Small intestine (tissue), 7 donors: Measurements from ENCODE around the gene ENOX1. TPM values are rescaled to one million over a fixed set of nuclear protein-coding genes. Genes with fewer than 3 reads are reported as not detected.

Source experiments
- DNase-seq, 2 donors: peaks; one replicate each; pipeline versions ENCODE4 v3.0.0 to v3.0.0-alpha.2; 2013
- FAIRE-seq: peaks from 2 replicates; lab custom pipeline; 2012; peaks lifted over from hg19 to GRCh38; lab: Jason Lieb, UNC
- H3K27ac ChIP-seq, 3 donors: one replicate each; pipeline ENCODE4 v1.5.1; 2013; ENCODE audit warnings: low read length in 2 of 3, mild to moderate bottlenecking in 2 of 3, control low read depth in 1 of 3, inconsistent platforms in 1 of 3, low read depth in 1 of 3, moderate library complexity in 1 of 3
- H3K27me3 ChIP-seq, 3 donors: one replicate each; pipeline ENCODE4 v1.6.1; 2013; ENCODE audit warnings: low read length in 3 of 3, inconsistent platforms in 1 of 3; ENCODE audit not compliant: control insufficient read depth in 3 of 3, insufficient read depth in 3 of 3
- H3K36me3 ChIP-seq, 3 donors: one replicate each; pipeline ENCODE4 v1.6.1; 2013; ENCODE audit warnings: low read length in 3 of 3, inconsistent platforms in 1 of 3, low read depth in 1 of 3, mild to moderate bottlenecking in 1 of 3, moderate library complexity in 1 of 3; ENCODE audit not compliant: control insufficient read depth in 3 of 3, insufficient read depth in 2 of 3
- H3K4me1 ChIP-seq, 3 donors: one replicate each; pipeline ENCODE4 v1.6.1; 2013; ENCODE audit warnings: low read length in 2 of 3, inconsistent platforms in 1 of 3, low read depth in 1 of 3, mild to moderate bottlenecking in 1 of 3, moderate library complexity in 1 of 3; ENCODE audit not compliant: control insufficient read depth in 3 of 3, insufficient read depth in 2 of 3
- H3K4me3 ChIP-seq, 3 donors: one replicate each; pipeline ENCODE4 v1.5.1; 2013; ENCODE audit warnings: low read length in 3 of 3, control low read depth in 1 of 3, inconsistent platforms in 1 of 3, low read depth in 1 of 3, mild to moderate bottlenecking in 1 of 3, moderate library complexity in 1 of 3
- H3K9me3 ChIP-seq, 2 donors: one replicate each; pipeline ENCODE4 v1.6.1; 2013; ENCODE audit warnings: low read depth in 1 of 2, low read length in 1 of 2; ENCODE audit not compliant: control insufficient read depth in 2 of 2, insufficient read depth in 1 of 2
- WGBS, 3 donors: extraction: QIAGEN DNeasy Blood & Tissue Kit; methylation state at CpG; one replicate each; pipeline ENCODE4 v1.1.7; 2013; 5-methylcytosine and 5-hydroxymethylcytosine counted together
- polyA plus RNA-seq, 4 donors: library from polyadenylated mRNA; stranded (reverse) in 3 of 4; unstranded in 1 of 4; fragments of 200-250 nt in 3 of 4; fragments of 120-200 nt in 1 of 4; gene quantifications; one replicate each; pipeline versions ENCODE4 v1.2.1 to v1.2.3, GENCODE V29; 2013
- donor health status: healthy with polysubstance abuse.
- donor health status: control.
- donor health status: control.
- donor health status: Bipolar disorder and iron deficiency.
- donor health status: healthy.

ENOX1 gene
- polyA plus RNA-seq, 4 donors, result 0.27 to 0.87 (median 0.72) TPM; not detected in 1

DNA sequence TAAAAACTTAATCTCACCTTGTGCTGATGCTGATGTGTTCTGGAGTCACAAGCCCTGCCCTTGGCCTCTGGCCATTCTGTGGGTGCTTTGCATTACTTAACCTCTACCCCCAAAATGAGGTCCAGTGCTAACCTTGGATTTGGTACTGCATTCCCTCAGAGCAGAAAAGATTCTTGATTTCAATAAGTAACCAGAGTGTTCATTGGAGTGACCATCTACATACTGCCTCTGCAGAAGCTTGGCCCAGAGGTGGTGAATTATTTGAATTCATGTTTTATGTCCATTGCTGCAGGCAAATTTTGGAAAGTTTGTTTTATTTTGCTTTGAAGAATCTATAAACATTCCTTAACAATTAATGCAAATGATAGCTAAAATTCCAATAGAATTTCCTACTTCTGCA is 7.6 kb upstream of the ENOX1 start:
- H3K27ac ChIP-seq, result no peak overlapping the region
- H3K36me3 ChIP-seq, result no peaks in the 10 kb centered on the region
- H3K4me1 ChIP-seq, result no peaks in the 10 kb centered on the region
- no peaks in the 10 kb centered on the region for H3K27me3 ChIP-seq
- no peak overlapping the region for H3K4me3 ChIP-seq
- FAIRE-seq, result no peak
- no peak for DNase-seq
- H3K9me3 ChIP-seq, result no peaks in the 10 kb centered on the region

DNA sequence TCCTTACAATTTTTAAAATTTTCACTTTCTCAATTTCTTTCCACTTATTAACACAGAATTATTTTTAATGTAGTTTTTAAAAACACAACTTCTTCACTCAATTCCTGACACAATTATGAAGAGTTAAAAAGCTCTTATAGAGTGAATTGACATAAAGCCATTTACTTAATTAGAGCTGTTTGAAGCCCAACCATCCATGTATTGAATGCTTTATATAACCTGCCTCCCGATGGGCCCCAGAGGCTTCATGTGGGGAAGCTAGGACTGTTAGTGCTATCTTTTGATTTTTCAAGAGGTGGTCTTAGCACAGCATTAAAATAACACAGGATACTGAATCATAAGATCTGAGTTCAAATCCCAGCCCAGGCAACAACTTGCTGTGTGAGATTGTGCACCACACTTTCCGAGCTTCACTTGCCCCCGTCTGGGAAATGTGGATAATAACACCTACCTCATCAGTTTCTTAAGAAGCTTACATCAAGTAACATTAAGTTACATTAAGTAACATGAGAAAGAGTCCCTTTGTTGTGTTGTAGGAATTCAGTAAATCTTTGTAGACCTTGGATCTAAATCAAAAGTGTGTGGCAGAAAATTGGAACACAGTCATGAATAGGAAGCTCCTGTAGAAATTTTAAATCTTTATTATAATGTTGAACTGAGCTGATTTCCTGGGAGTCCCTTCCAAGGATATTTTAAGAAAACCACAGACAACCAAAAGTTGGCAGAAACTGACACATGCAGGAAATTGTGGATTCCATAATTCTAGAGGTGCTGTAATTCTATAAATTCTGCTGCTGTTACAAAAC is 5.5 kb upstream of the ENOX1 start:
- WGBS, 3 donors, result 81 to 87% (median 82%) methylated on average over 3 of the region's 3 CpGs
- no peaks in the 10 kb centered on the region for H3K36me3 ChIP-seq
- peaks cover 0 to under 1% (median 0%) of the 10 kb centered on the region in 3 donors for H3K4me1 ChIP-seq
- no peak for FAIRE-seq
- no peak overlapping the region for H3K27ac ChIP-seq
- no peaks in the 10 kb centered on the region for H3K9me3 ChIP-seq
- H3K27me3 ChIP-seq, result peaks cover 0 to 11% (median 0%) of the 10 kb centered on the region in 3 donors
- no peak overlapping the region for H3K4me3 ChIP-seq
- no peak for DNase-seq

DNA sequence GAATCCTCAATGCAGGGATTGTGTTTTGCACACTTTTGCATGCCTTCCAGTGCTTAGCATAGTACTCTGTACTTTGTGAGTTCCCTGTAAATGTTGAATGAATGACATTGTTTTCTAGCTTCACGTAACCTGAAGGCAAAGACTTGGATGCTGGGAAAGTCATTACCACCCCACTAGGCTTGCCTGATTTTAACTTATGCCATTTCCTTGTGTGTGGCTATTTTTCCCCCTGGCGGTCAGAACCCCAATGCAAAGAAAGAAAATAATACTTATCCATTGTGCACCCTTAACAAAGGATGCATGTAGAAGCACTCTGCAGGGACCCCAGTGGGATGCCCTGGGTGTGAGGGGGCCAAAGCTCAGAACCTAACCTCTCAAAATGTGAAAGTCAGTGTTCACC is 1.2 kb upstream of the ENOX1 start:
- H3K36me3 ChIP-seq, result no peaks in the 10 kb centered on the region
- DNase-seq, result peak in 1 of 2 donors; percentile 17
- H3K9me3 ChIP-seq, result no peaks in the 10 kb centered on the region
- peaks cover 0 to 26% (median 4%) of the 10 kb centered on the region in 3 donors for H3K27me3 ChIP-seq
- no peak for FAIRE-seq
- WGBS, 3 donors, result 40 to 58% (median 49%) methylated on average over 2 of the region's 2 CpGs
- no peak overlapping the region for H3K4me3 ChIP-seq
- H3K27ac ChIP-seq, result no peak overlapping the region
- peaks cover 0 to 3% (median 2%) of the 10 kb centered on the region in 3 donors for H3K4me1 ChIP-seq

DNA sequence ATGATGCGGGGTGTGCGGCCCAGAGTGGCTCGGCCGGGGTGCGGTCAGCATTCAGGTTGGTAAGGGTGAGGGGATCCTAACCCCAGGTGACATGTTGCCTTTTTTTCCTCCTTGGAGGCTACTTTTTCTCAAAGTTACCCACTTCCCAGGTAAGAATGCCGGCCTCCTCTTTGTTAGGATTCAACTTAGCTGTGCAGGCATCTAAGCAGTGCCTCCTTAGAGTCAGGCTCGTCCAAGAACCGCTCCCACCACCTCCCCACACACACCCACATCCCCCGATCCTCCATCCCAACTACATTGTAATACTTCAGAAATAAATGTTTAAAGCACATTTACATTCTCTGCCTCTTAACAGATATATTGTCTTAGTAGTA is 733 bp upstream of the ENOX1 start:
- H3K9me3 ChIP-seq, result no peaks in the 10 kb centered on the region
- no peaks in the 10 kb centered on the region for H3K36me3 ChIP-seq
- peak overlapping the region in 2 of 3 donors; percentile 53 to 62 for H3K4me3 ChIP-seq
- DNase-seq (no peak), FAIRE-seq (no peak)
- peaks cover 0 to 26% (median 4%) of the 10 kb centered on the region in 3 donors for H3K27me3 ChIP-seq
- H3K4me1 ChIP-seq, result peaks cover 0 to 3% (median 2%) of the 10 kb centered on the region in 3 donors
- H3K27ac ChIP-seq, result peak overlapping the region in 1 of 3 donors; percentile 8
- WGBS, 3 donors, result 11 to 17% (median 16%) methylated on average over 9 of the region's 9 CpGs

DNA sequence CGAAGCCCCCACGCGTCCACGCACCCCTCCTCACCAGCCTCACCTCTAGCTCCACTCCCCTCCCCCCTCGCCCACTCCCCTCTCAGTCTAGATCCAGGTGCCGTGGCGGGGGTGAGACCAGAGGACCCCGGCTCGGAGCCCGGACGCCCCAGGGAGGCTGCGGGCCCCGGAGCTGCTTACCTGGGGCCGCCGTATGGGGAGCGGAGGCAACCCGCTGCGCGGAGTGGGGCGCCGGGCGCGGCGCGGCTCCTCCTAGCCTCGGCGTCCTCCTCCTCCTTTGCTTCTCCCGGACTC is 353 bp downstream of the ENOX1 start:
- FAIRE-seq (no peak), DNase-seq (no peak)
- WGBS, 3 donors, result 0% methylated on average over 26 to 28 of the region's 28 CpGs

DNA sequence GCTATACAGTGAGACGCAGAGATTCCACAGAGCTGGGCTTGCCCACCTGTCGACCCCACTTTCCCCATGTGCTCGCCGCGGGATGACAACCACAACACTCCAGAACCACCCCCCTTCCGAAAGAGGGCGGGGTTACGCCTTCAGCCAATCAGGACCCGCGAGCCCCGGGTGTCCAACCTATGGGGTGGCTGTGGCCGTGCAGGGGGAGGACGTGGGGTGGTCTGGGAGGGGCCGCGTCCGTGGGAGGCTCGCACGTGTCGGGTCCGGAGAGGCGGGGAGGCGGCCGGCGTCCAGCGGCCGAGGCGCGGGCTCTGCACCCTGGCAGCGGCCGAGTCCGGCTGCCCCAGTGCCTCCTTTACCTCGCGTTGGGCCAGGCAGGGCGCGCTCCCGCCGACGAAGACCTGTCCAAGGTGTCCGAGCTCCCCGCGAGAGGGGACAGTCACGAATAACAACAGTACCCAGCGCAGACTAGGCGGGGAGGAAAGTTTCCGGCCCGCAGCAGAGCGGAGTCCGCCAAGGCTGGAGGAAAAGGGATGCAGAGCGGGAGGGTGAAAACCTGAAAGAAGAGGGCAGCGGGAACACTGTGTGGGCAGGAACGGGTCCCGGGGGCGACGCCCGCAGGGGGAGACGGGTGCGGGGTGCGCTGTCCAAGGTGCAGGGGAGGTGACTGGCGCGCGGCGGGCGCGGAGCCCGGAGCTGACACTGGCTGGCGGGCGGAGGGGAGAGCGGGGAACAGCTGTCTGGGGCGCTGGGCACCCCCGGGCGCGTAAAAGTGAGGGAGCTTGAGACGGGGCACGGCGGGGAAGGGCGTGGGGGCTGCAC is 911 bp downstream of the ENOX1 start:
- H3K4me3 ChIP-seq, result peak overlapping the region in 2 of 3 donors; percentile 53 to 62
- DNase-seq (peak; percentile 21 to 59), FAIRE-seq (no peak)
- H3K9me3 ChIP-seq, result no peaks in the 10 kb centered on the region
- peaks cover 0 to 3% (median 2%) of the 10 kb centered on the region in 3 donors for H3K4me1 ChIP-seq
- H3K27me3 ChIP-seq, result peaks cover 0 to 26% (median 4%) of the 10 kb centered on the region in 3 donors
- WGBS, 3 donors, result 0 to 1% (median 0%) methylated on average over 71 to 76 of the region's 76 CpGs
- peak overlapping the region in 1 of 3 donors; percentile 8 for H3K27ac ChIP-seq
- no peaks in the 10 kb centered on the region for H3K36me3 ChIP-seq

More for the DNA sequence above, 353 bp downstream of the ENOX1 start:
- Histone ChIP-seq H3K9me3 (no peaks in the 10 kb centered on the region), H3K4me3 (peak overlapping the region in 2 of 3 donors; percentile 53 to 62), H3K27me3 (peaks cover 0 to 26% (median 4%) of the 10 kb centered on the region in 3 donors), H3K27ac (peak overlapping the region in 2 of 3 donors; percentile 8 to 31), H3K36me3 (no peaks in the 10 kb centered on the region), H3K4me1 (peaks cover 0 to 3% (median 2%) of the 10 kb centered on the region in 3 donors)

DNA sequence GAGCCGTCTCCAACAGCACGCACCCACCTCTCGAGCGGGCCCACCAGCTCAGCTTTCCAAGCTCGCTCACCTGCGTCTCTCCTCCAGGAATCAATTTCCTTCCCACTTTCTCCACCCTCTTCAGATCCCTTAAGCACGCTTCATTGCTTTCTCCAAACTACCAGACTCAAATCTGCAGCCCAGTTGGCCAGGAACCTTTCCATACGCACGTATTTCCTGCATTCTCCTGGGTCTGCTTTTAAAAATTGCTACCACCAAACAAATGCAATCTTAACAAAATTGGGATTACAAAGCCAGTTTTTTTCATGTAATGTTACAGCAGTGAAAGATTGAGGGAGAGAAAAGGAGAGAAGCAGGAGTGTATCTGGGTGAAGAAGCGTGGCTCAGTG is 1.5 kb downstream of the ENOX1 start:
- DNase-seq, result peak in 1 of 2 donors; percentile 15
- no peaks in the 10 kb centered on the region for H3K36me3 ChIP-seq
- peaks cover 0 to 3% (median 2%) of the 10 kb centered on the region in 3 donors for H3K4me1 ChIP-seq
- H3K9me3 ChIP-seq, result no peaks in the 10 kb centered on the region
- peak overlapping the region in 1 of 3 donors; percentile 62 for H3K4me3 ChIP-seq
- FAIRE-seq, result no peak
- no peak overlapping the region for H3K27ac ChIP-seq
- WGBS, 3 donors, result 26 to 48% (median 36%) methylated on average over 10 of the region's 10 CpGs
- H3K27me3 ChIP-seq, result peaks cover 0 to 26% (median 4%) of the 10 kb centered on the region in 3 donors

DNA sequence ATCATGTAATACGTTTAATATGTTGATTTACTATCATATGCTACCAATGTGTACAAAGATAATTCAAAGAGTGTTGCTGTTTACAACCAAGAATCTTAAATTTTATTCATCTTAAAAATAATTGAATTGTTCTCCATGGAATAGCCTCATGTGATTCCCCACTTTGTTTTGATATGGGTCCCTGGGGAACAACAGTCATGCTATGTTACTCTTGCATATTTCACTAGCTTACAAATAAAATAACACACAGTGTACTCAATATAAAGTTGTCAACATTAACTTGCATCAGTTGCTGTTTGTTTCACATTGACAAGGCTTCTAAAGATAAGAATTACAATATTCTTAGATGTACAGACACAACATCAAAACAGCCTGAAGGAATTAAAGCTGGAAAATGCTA is 2.3 kb downstream of the ENOX1 start:
- WGBS, 3 donors, result 68 to 82% (median 72%) methylated on average over 1 of the region's 1 CpG
- FAIRE-seq, result no peak
- H3K4me3 ChIP-seq, result no peak overlapping the region

More for the DNA sequence above, 2.3 kb downstream of the ENOX1 start:
- no peak for DNase-seq
- Histone ChIP-seq H3K9me3 (no peaks in the 10 kb centered on the region), H3K4me1 (peaks cover 0 to 3% (median 2%) of the 10 kb centered on the region in 3 donors), H3K27me3 (peaks cover 0 to 26% (median 4%) of the 10 kb centered on the region in 3 donors), H3K27ac (no peak overlapping the region), H3K36me3 (no peaks in the 10 kb centered on the region)
